ENCODE measurements around the gene LDAH. TPM values are rescaled to one million over a fixed set of nuclear protein-coding genes. Genes with fewer than 3 reads are reported as not detected.

LDAH gene
- total and polyA plus RNA-seq, 2 donors (not counting 3 experiments of a cell fraction or from before 2014, with no cell fraction given), result 12.3 to 24.0 TPM

- no peak overlapping the region for H2AFZ ChIP-seq (ENCODE audit: low read depth, low read length)
- no peaks in the 10 kb centered on the region for H3K9me3 ChIP-seq (replicated peaks; ENCODE audit: control insufficient read depth, insufficient read depth, low read length)
- DNase-seq (ENCODE audit: low read depth, low spot score) (no peak), FAIRE-seq (no peak)
- ChIA-PET POLR2A (no interaction called here), CTCF (interaction anchor here (1.2 to 2.0 kb wide), 3 partner anchors 8 to 75 kb away, joined by 4 to 5 read pairs (median 5); no protein-coding TSS in a partner anchor)
- intact Hi-C loops (cut with micrococcal nuclease) (no loop called here), dilution Hi-C loops (cut with MboI; ENCODE audit: extremely low pct_ligation_motif_present, low sequenced_read_pairs) (no loop called here)
- H3K4me1 ChIP-seq (ENCODE audit: control insufficient read depth, extremely low read depth, insufficient read depth, low read length), result no peaks in the 10 kb centered on the region
- no peaks in the 10 kb centered on the region for H3K36me3 ChIP-seq (ENCODE audit: control insufficient read depth in 2 of 2, extremely low read depth in 1 of 2, insufficient read depth in 2 of 2, low read length in 2 of 2)
- H3K9me1 ChIP-seq (replicated peaks; ENCODE audit: control insufficient read depth, extremely low read depth, insufficient read depth, low read length), result no peaks in the 10 kb centered on the region
- no peak overlapping the region for H3K4me3 ChIP-seq (replicated peaks in 1 of 3; ENCODE audit: insufficient read depth in 1 of 3, low read depth in 1 of 3, low read length in 3 of 3)
- no peak overlapping the region for H3K4me2 ChIP-seq (ENCODE audit: insufficient read depth, low read length)
- H4K20me1 ChIP-seq (replicated peaks; ENCODE audit: control insufficient read depth, extremely low read depth, insufficient read depth, low read length), result no peaks in the 10 kb centered on the region
- BruUV-seq (replicated peaks), result no TSS peak
- H3K27ac ChIP-seq (ENCODE audit: insufficient read depth, low read depth, low read length), result no peak overlapping the region
- no peak overlapping the region for H3K9ac ChIP-seq (replicated peaks; ENCODE audit: extremely low read depth, insufficient read depth, low read length)
- TF ChIP-seq MAX (IDR thresholded peaks at IDR 0.05; ENCODE audit: insufficient read depth, insufficient read length), result no peak
- no peak for TF ChIP-seq MYC (IDR thresholded peaks at IDR 0.05; ENCODE audit: low read depth, low read length)
- no peak for TF ChIP-seq POLR2A (IDR thresholded peaks at IDR 0.05; ENCODE audit: low read depth, low read length)
- no peak for TF ChIP-seq POLR2AphosphoS5 (IDR thresholded peaks at IDR 0.05; ENCODE audit: insufficient read depth, low read depth, low read length)
- TF ChIP-seq JUN (IDR thresholded peaks at IDR 0.05; ENCODE audit: borderline replicate concordance, insufficient read depth, insufficient read length, low read depth), result no peak
- no peak for TF ChIP-seq CTCF (IDR thresholded peaks at IDR 0.05; ENCODE audit: extremely low read depth in 1 of 2, insufficient read depth in 1 of 2, low read depth in 1 of 2, low read length in 2 of 2)
- TF ChIP-seq GATA2 (IDR thresholded peaks at IDR 0.05; ENCODE audit: insufficient read depth, insufficient read length, low read depth, low read length), result no peak
- H3K79me2 ChIP-seq (ENCODE audit: control insufficient read depth, insufficient read depth, low read length), result no peaks in the 10 kb centered on the region
- no peaks in the 10 kb centered on the region for H3K27me3 ChIP-seq (ENCODE audit: control insufficient read depth in 2 of 2, insufficient read depth in 2 of 2, low read length in 2 of 2)
Observed at GRCh38 chr2:20706217-20706616, 116.7 kb downstream of the LDAH start.

Measured in endothelial cell of umbilical vein (primary cell).